ENCODE results near the gene TBC1D8.
A peak's percentile ranks its signal among the peaks of the same experiment; 100 is the strongest.

Gene TBC1D8

GRCh38 chr2:101089942-101090799 lies 61.0 kb downstream of the TBC1D8 start:
- TF ChIP-seq CTCF (IDR thresholded peaks at IDR 0.05; ENCODE audit: low read depth, low read length, missing control alignments), result no peak
- no peak overlapping the region for H3K4me3 ChIP-seq (ENCODE audit: low read depth, low read length)
- no peak for DNase-seq (ENCODE audit: low read depth)

GRCh38 chr2:101089419-101089818 lies 61.8 kb downstream of the TBC1D8 start:
- no peak for TF ChIP-seq CTCF (IDR thresholded peaks at IDR 0.05; ENCODE audit: low read depth, low read length, missing control alignments)
- peak; percentile 57 for DNase-seq (ENCODE audit: low read depth)
- H3K4me3 ChIP-seq (ENCODE audit: low read depth, low read length), result no peak overlapping the region

GRCh38 chr2:101087638-101088037 lies 63.5 kb downstream of the TBC1D8 start:
- no peak overlapping the region for H3K4me3 ChIP-seq (ENCODE audit: low read depth, low read length)
- DNase-seq (ENCODE audit: low read depth), result no peak
- TF ChIP-seq CTCF (IDR thresholded peaks at IDR 0.05; ENCODE audit: low read depth, low read length, missing control alignments), result no peak

GRCh38 chr2:101083613-101084012 lies 67.6 kb downstream of the TBC1D8 start:
- H3K4me3 ChIP-seq (ENCODE audit: low read depth, low read length), result no peak overlapping the region
- TF ChIP-seq CTCF (IDR thresholded peaks at IDR 0.05; ENCODE audit: low read depth, low read length, missing control alignments), result no peak
- DNase-seq (ENCODE audit: low read depth), result no peak

GRCh38 chr2:101082998-101083397 lies 68.2 kb downstream of the TBC1D8 start:
- no peak for TF ChIP-seq CTCF (IDR thresholded peaks at IDR 0.05; ENCODE audit: low read depth, low read length, missing control alignments)

GRCh38 chr2:101081375-101081907 lies 69.7 kb downstream of the TBC1D8 start:
- H3K4me3 ChIP-seq (ENCODE audit: low read depth, low read length), result no peak overlapping the region
- DNase-seq (ENCODE audit: low read depth), result no peak
- TF ChIP-seq CTCF (IDR thresholded peaks at IDR 0.05; ENCODE audit: low read depth, low read length, missing control alignments), result no peak

More at GRCh38 chr2:101082998-101083397, 68.2 kb downstream of the TBC1D8 start:
- H3K4me3 ChIP-seq (ENCODE audit: low read depth, low read length), result no peak overlapping the region
- DNase-seq (ENCODE audit: low read depth), result no peak
